SKM-1 (cell line): Measurements from ENCODE around the gene SERTAD3.
"Not testable (repeated sequence)": the region's sequence is repeated elsewhere in the genome, so short reads cannot be mapped to it uniquely, and the experiment has no call there.

Source experiments
- DNase-seq: peaks from one replicate; lab custom pipeline; 2025; ENCODE audit not compliant: unreplicated experiment; lab: John Stamatoyannopoulos, UW

The SERTAD3 gene

GRCh38 chr19:40411958-40412499, 32.1 kb downstream of the SERTAD3 start:
- no peak for DNase-seq

- no peak for DNase-seq
Measured at GRCh38 chr19:40411125-40411842, 32.9 kb downstream of the SERTAD3 start.

- no peak for DNase-seq
Measured at GRCh38 chr19:40410030-40410389, 34.1 kb downstream of the SERTAD3 start.

- DNase-seq: not testable (repeated sequence)
Measured at GRCh38 chr19:40408598-40408925, 35.6 kb downstream of the SERTAD3 start.

- DNase-seq: no peak
Measured at GRCh38 chr19:40407714-40408597, 36.2 kb downstream of the SERTAD3 start.

- DNase-seq: peak; percentile 85
Measured at GRCh38 chr19:40403262-40403984, 40.7 kb downstream of the SERTAD3 start.

GRCh38 chr19:40400559-40400958, 43.6 kb downstream of the SERTAD3 start:
- no peak for DNase-seq

- DNase-seq: no peak
Measured at GRCh38 chr19:40398417-40399131, 45.6 kb downstream of the SERTAD3 start.

GRCh38 chr19:40397568-40397906, 46.6 kb downstream of the SERTAD3 start:
- DNase-seq: no peak

GRCh38 chr19:40396886-40397567, 47.1 kb downstream of the SERTAD3 start:
- no peak for DNase-seq

- DNase-seq: no peak
Measured at GRCh38 chr19:40395956-40396355, 48.2 kb downstream of the SERTAD3 start.

- DNase-seq: no peak
Measured at GRCh38 chr19:40394816-40395210, 49.3 kb downstream of the SERTAD3 start.

- DNase-seq: no peak
Measured at GRCh38 chr19:40393894-40394815, 50.0 kb downstream of the SERTAD3 start.

- no peak for DNase-seq
Measured at GRCh38 chr19:40392894-40393517, 51.1 kb downstream of the SERTAD3 start.

- no peak for DNase-seq
Measured at GRCh38 chr19:40392123-40392522, 52.0 kb downstream of the SERTAD3 start.
